T-helper 2 cell treated with Interferon-gamma antibody and Interleukin-4, amounts not matched to agents 5 μg/mL and 100 μg/mL, for 36 hours (primary cell): Measurements from ENCODE around the gene MAP3K21.
A peak's percentile ranks its signal among the peaks of the same experiment; 100 is the strongest.

Source experiments
- DNase-seq: peaks from one replicate; pipeline ENCODE4 v3.0.0; 2021; ENCODE audit warnings: low spot score
- H3K27ac Mint-ChIP-seq: one replicate; pipeline ENCODE4 v1.8.0; 2021; ENCODE audit warnings: mild to moderate bottlenecking, mixed read lengths
- H3K27me3 Mint-ChIP-seq: one replicate; pipeline ENCODE4 v1.8.0; 2021; ENCODE audit warnings: low read depth, mixed read lengths
- H3K36me3 Mint-ChIP-seq: one replicate; pipeline ENCODE4 v1.8.0; 2021; ENCODE audit warnings: low read depth, mixed read lengths
- H3K4me1 Mint-ChIP-seq: one replicate; pipeline ENCODE4 v1.8.0; 2021; ENCODE audit warnings: low read depth, mixed read lengths
- H3K4me3 Mint-ChIP-seq: one replicate; pipeline ENCODE4 v1.8.0; 2022; ENCODE audit warnings: mild to moderate bottlenecking, moderate library complexity, mixed read lengths
- H3K9me3 Mint-ChIP-seq: one replicate; pipeline ENCODE4 v1.8.0; 2021; ENCODE audit warnings: mixed read lengths

Gene MAP3K21

GRCh38 chr1:233327651-233328141 is at the start of gene MAP3K21:
MAP3K21 (plus strand) TSS chr1:233327724; CDS start chr1:233328029, 305 bp downstream.
- Mint-ChIP-seq H3K9me3 (no peaks in the 10 kb centered on the region), H3K27me3 (peaks cover 36% of the 10 kb centered on the region), H3K4me1 (peaks cover 7% of the 10 kb centered on the region), H3K27ac (no peak within 1 kb of the TSS), H3K36me3 (no peaks in the 10 kb centered on the region), H3K4me3 (peak within 1 kb of the TSS; percentile 77)
- DNase-seq = no peak

GRCh38 chr1:233278631-233279030 is 48.9 kb upstream of the MAP3K21 start:
- Mint-ChIP-seq H3K27me3 (peaks cover 2% of the 10 kb centered on the region), H3K4me1 (peaks cover 30% of the 10 kb centered on the region), H3K4me3 (no peak overlapping the region), H3K27ac (no peak overlapping the region), H3K36me3 (peaks cover 21% of the 10 kb centered on the region), H3K9me3 (no peaks in the 10 kb centered on the region)
- DNase-seq = no peak

GRCh38 chr1:233279971-233280370 is 47.6 kb upstream of the MAP3K21 start:
- Mint-ChIP-seq H3K4me3 (no peak overlapping the region), H3K9me3 (no peaks in the 10 kb centered on the region), H3K27me3 (peaks cover 2% of the 10 kb centered on the region), H3K36me3 (peaks cover 17% of the 10 kb centered on the region), H3K27ac (no peak overlapping the region), H3K4me1 (peaks cover 24% of the 10 kb centered on the region)
- DNase-seq = no peak

GRCh38 chr1:233281711-233282581 is 45.6 kb upstream of the MAP3K21 start:
- no peaks in the 10 kb centered on the region for H3K9me3 Mint-ChIP-seq
- H3K4me3 Mint-ChIP-seq = peak overlapping the region; percentile 73
- peak; percentile 35 for DNase-seq
- H3K27ac Mint-ChIP-seq = peak overlapping the region; percentile 44
- H3K27me3 Mint-ChIP-seq = peaks cover 2% of the 10 kb centered on the region
- peaks cover 23% of the 10 kb centered on the region for H3K4me1 Mint-ChIP-seq
- H3K36me3 Mint-ChIP-seq = peaks cover 16% of the 10 kb centered on the region

- Mint-ChIP-seq H3K27ac (peak overlapping the region; percentile 44), H3K4me1 (peaks cover 23% of the 10 kb centered on the region), H3K9me3 (no peaks in the 10 kb centered on the region), H3K27me3 (peaks cover 2% of the 10 kb centered on the region), H3K36me3 (peaks cover 11% of the 10 kb centered on the region), H3K4me3 (peak overlapping the region; percentile 73)
- DNase-seq = no peak
Observed at GRCh38 chr1:233282582-233282886, 45.0 kb upstream of the MAP3K21 start.

- no peaks in the 10 kb centered on the region for H3K27me3 Mint-ChIP-seq
- peaks cover 18% of the 10 kb centered on the region for H3K4me1 Mint-ChIP-seq
- DNase-seq = no peak
- peaks cover 11% of the 10 kb centered on the region for H3K36me3 Mint-ChIP-seq
- no peaks in the 10 kb centered on the region for H3K9me3 Mint-ChIP-seq
- no peak overlapping the region for H3K27ac Mint-ChIP-seq
- no peak overlapping the region for H3K4me3 Mint-ChIP-seq
Observed at GRCh38 chr1:233289676-233290075, 37.8 kb upstream of the MAP3K21 start.

- Mint-ChIP-seq H3K27ac (no peak overlapping the region), H3K4me1 (peaks cover 22% of the 10 kb centered on the region)
Observed at GRCh38 chr1:233290396-233291034, 37.0 kb upstream of the MAP3K21 start.

GRCh38 chr1:233293556-233294446 is 33.7 kb upstream of the MAP3K21 start:
- H3K36me3 Mint-ChIP-seq = peaks cover 2% of the 10 kb centered on the region
- peaks cover 27% of the 10 kb centered on the region for H3K4me1 Mint-ChIP-seq
- DNase-seq = no peak
- no peak overlapping the region for H3K27ac Mint-ChIP-seq
- no peaks in the 10 kb centered on the region for H3K9me3 Mint-ChIP-seq
- H3K4me3 Mint-ChIP-seq = peak overlapping the region; percentile 30
- no peaks in the 10 kb centered on the region for H3K27me3 Mint-ChIP-seq

More at GRCh38 chr1:233290396-233291034, 37.0 kb upstream of the MAP3K21 start:
- Mint-ChIP-seq H3K4me3 (no peak overlapping the region), H3K27me3 (no peaks in the 10 kb centered on the region), H3K36me3 (peaks cover 11% of the 10 kb centered on the region), H3K9me3 (no peaks in the 10 kb centered on the region)
- DNase-seq = no peak

- peaks cover 24% of the 10 kb centered on the region for H3K4me1 Mint-ChIP-seq
- H3K27ac Mint-ChIP-seq = peak overlapping the region; percentile 77
- no peaks in the 10 kb centered on the region for H3K9me3 Mint-ChIP-seq
- H3K36me3 Mint-ChIP-seq = peaks cover 2% of the 10 kb centered on the region
- H3K4me3 Mint-ChIP-seq = peak overlapping the region; percentile 88
- peak; percentile 47 for DNase-seq
- no peaks in the 10 kb centered on the region for H3K27me3 Mint-ChIP-seq
Observed at GRCh38 chr1:233294913-233295236, 32.6 kb upstream of the MAP3K21 start.

GRCh38 chr1:233295237-233295974 is 32.1 kb upstream of the MAP3K21 start, which contains the start of gene PCNX2:
PCNX2 (minus strand) TSS chr1:233295725; CDS start chr1:233295478, 247 bp downstream.
- no peaks in the 10 kb centered on the region for H3K9me3 Mint-ChIP-seq
- no peaks in the 10 kb centered on the region for H3K27me3 Mint-ChIP-seq
- peaks cover 2% of the 10 kb centered on the region for H3K36me3 Mint-ChIP-seq
- H3K4me1 Mint-ChIP-seq = peaks cover 24% of the 10 kb centered on the region
- H3K27ac Mint-ChIP-seq = peak within 1 kb of the TSS; percentile 77
- H3K4me3 Mint-ChIP-seq = peak within 1 kb of the TSS; percentile 88
- peak; percentile 58 for DNase-seq

GRCh38 chr1:233295975-233296322 is 31.6 kb upstream of the MAP3K21 start:
- Mint-ChIP-seq H3K36me3 (peaks cover 2% of the 10 kb centered on the region), H3K9me3 (no peaks in the 10 kb centered on the region), H3K4me3 (peak overlapping the region; percentile 88), H3K27ac (peak overlapping the region; percentile 76), H3K4me1 (peaks cover 24% of the 10 kb centered on the region), H3K27me3 (no peaks in the 10 kb centered on the region)
- no peak for DNase-seq

- Mint-ChIP-seq H3K4me1 (peaks cover 12% of the 10 kb centered on the region), H3K36me3 (no peaks in the 10 kb centered on the region), H3K27ac (no peak overlapping the region), H3K9me3 (no peaks in the 10 kb centered on the region), H3K4me3 (no peak overlapping the region), H3K27me3 (peaks cover 7% of the 10 kb centered on the region)
- DNase-seq = no peak
Observed at GRCh38 chr1:233299450-233299849, 28.1 kb upstream of the MAP3K21 start.

GRCh38 chr1:233300326-233300725 is 27.2 kb upstream of the MAP3K21 start:
- H3K36me3 Mint-ChIP-seq = no peaks in the 10 kb centered on the region
- H3K9me3 Mint-ChIP-seq = no peaks in the 10 kb centered on the region
- no peak overlapping the region for H3K4me3 Mint-ChIP-seq
- H3K27me3 Mint-ChIP-seq = peaks cover 8% of the 10 kb centered on the region
- no peak for DNase-seq
- peaks cover 5% of the 10 kb centered on the region for H3K4me1 Mint-ChIP-seq
- no peak overlapping the region for H3K27ac Mint-ChIP-seq
